Parathyroid adenoma (tissue), 2 donors: ENCODE measurements around the gene AGPAT2.

Experiments used
- H2AFZ ChIP-seq: fragments of 300-600 bp; sonication (generic); one replicate; pipeline ENCODE4 v1.7.0; 2017; ENCODE audit warnings: antibody characterized with exemption, mild to moderate bottlenecking
- H3K27ac ChIP-seq: fragments of 300-600 bp; sonication (generic); one replicate; pipeline ENCODE4 v1.7.0; 2017
- H3K27me3 ChIP-seq: fragments of 300-600 bp; sonication (generic); one replicate; pipeline ENCODE4 v1.7.0; 2017; ENCODE audit warnings: low read length; ENCODE audit not compliant: control insufficient read depth, insufficient read depth
- H3K36me3 ChIP-seq: fragments of 300-600 bp; sonication (generic); one replicate; pipeline ENCODE4 v1.7.0; 2017; ENCODE audit warnings: low read length; ENCODE audit not compliant: control insufficient read depth, insufficient read depth
- H3K4me1 ChIP-seq: fragments of 300-600 bp; sonication (generic); one replicate; pipeline ENCODE4 v1.7.0; 2017; ENCODE audit warnings: control low read depth
- H3K4me2 ChIP-seq: fragments of 300-600 bp; sonication (generic); one replicate; pipeline ENCODE4 v1.7.0; 2017; ENCODE audit warnings: low read length
- H3K4me3 ChIP-seq: fragments of 300-600 bp; sonication (generic); one replicate; pipeline ENCODE4 v1.7.0; 2017; ENCODE audit warnings: low read depth, low read length
- H3K79me2 ChIP-seq: fragments of 300-600 bp; sonication (generic); one replicate; pipeline ENCODE4 v1.7.0; 2017; ENCODE audit warnings: control low read depth
- H3K9ac ChIP-seq: fragments of 300-600 bp; sonication (generic); one replicate; pipeline ENCODE4 v1.7.0; 2017; ENCODE audit warnings: mild to moderate bottlenecking
- H3K9me3 ChIP-seq: fragments of 300-600 bp; sonication (generic); one replicate; pipeline ENCODE4 v1.7.0; 2017; ENCODE audit warnings: low read length; ENCODE audit not compliant: control insufficient read depth
- TF ChIP-seq, protein P1 (sequence below): fragments of 300-600 bp; sonication (generic); IDR thresholded peaks from one replicate; pipeline ENCODE4 v1.7.0; 2017; ENCODE audit warnings: antibody characterized with exemption, mild to moderate bottlenecking
- donor health status: primary hyperparathyroidism.

The AGPAT2 gene

DNA sequence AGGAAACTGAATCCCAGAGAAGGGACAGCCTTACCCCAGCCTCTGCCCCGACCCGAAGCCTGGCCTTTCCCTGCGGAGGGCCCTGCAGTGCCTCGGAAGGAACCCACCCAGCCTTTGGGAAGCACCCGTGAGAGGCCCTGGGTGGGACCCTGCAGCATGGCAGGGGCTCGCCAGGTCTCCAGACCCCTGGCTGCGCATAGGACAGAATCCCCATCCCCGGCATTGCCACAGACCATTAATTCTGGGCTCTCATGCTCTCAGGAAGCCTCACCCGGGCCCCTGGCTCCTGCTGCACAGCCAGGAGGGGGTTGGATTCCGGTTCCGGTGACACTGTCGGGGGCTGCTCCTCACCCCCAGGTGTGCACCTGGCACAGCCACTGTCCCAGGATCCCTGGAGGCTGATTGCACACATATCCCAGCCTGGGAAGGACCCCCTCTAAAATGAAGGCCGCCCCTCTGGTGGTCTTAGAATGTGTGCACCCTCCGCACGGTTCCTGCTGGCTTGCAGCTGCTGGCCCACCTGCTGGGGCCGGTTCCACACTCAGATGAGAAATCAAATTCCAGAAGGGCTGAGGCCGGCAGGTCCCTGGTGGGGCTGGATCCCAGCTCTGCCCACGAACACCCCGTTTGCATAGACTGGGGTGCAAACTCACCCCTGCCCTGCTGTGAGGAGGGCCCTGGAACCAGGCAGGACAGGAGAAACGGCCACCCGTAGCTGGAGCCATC, 19.9 kb downstream of the AGPAT2 start:
- H2AFZ ChIP-seq = no peak overlapping the region
- H3K9me3 ChIP-seq = no peaks in the 10 kb centered on the region
- peak overlapping the region; percentile 17 for H3K4me2 ChIP-seq
- no peak overlapping the region for H3K27ac ChIP-seq
- peaks cover 2% of the 10 kb centered on the region for H3K4me1 ChIP-seq
- no peaks in the 10 kb centered on the region for H3K36me3 ChIP-seq
- TF ChIP-seq, protein P1, sequence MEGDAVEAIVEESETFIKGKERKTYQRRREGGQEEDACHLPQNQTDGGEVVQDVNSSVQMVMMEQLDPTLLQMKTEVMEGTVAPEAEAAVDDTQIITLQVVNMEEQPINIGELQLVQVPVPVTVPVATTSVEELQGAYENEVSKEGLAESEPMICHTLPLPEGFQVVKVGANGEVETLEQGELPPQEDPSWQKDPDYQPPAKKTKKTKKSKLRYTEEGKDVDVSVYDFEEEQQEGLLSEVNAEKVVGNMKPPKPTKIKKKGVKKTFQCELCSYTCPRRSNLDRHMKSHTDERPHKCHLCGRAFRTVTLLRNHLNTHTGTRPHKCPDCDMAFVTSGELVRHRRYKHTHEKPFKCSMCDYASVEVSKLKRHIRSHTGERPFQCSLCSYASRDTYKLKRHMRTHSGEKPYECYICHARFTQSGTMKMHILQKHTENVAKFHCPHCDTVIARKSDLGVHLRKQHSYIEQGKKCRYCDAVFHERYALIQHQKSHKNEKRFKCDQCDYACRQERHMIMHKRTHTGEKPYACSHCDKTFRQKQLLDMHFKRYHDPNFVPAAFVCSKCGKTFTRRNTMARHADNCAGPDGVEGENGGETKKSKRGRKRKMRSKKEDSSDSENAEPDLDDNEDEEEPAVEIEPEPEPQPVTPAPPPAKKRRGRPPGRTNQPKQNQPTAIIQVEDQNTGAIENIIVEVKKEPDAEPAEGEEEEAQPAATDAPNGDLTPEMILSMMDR = no peak
- no peaks in the 10 kb centered on the region for H3K79me2 ChIP-seq
- no peak overlapping the region for H3K9ac ChIP-seq
- no peaks in the 10 kb centered on the region for H3K27me3 ChIP-seq
- peak overlapping the region; percentile 37 for H3K4me3 ChIP-seq

- peaks cover 2% of the 10 kb centered on the region for H3K4me1 ChIP-seq
- H3K9me3 ChIP-seq = no peaks in the 10 kb centered on the region
- H3K4me3 ChIP-seq = peak overlapping the region; percentile 27
- H2AFZ ChIP-seq = no peak overlapping the region
- no peaks in the 10 kb centered on the region for H3K36me3 ChIP-seq
- H3K9ac ChIP-seq = no peak overlapping the region
- no peaks in the 10 kb centered on the region for H3K79me2 ChIP-seq
- no peak overlapping the region for H3K27ac ChIP-seq
- H3K27me3 ChIP-seq = no peaks in the 10 kb centered on the region
- TF ChIP-seq, protein P1 = no peak
- H3K4me2 ChIP-seq = peak overlapping the region; percentile 35
Measured at GRCh38 chr9:136666372-136667213, 20.7 kb downstream of the AGPAT2 start.

- Histone ChIP-seq H3K79me2 (no peaks in the 10 kb centered on the region), H3K4me2 (peak overlapping the region; percentile 35), H3K9ac (no peak overlapping the region), H3K36me3 (no peaks in the 10 kb centered on the region), H3K4me1 (peaks cover 2% of the 10 kb centered on the region), H2AFZ (no peak overlapping the region), H3K27ac (no peak overlapping the region), H3K9me3 (no peaks in the 10 kb centered on the region), H3K27me3 (no peaks in the 10 kb centered on the region), H3K4me3 (no peak overlapping the region)
- TF ChIP-seq, protein P1 = no peak
Measured at GRCh38 chr9:136665704-136666371, 21.4 kb downstream of the AGPAT2 start.

GRCh38 chr9:136665111-136665703, 22.1 kb downstream of the AGPAT2 start:
- TF ChIP-seq, protein P1 = peak; percentile 15
- Histone ChIP-seq H3K79me2 (no peaks in the 10 kb centered on the region), H3K27ac (peak overlapping the region; percentile 29), H3K9ac (no peak overlapping the region), H2AFZ (no peak overlapping the region), H3K4me3 (peak overlapping the region; percentile 45), H3K27me3 (no peaks in the 10 kb centered on the region), H3K36me3 (no peaks in the 10 kb centered on the region), H3K4me1 (no peaks in the 10 kb centered on the region), H3K9me3 (no peaks in the 10 kb centered on the region), H3K4me2 (peak overlapping the region; percentile 38)
